GM18520 (cell line): ENCODE results near the gene MINPP1.
"Not testable (repeated sequence)": the region's sequence is repeated elsewhere in the genome, so short reads cannot be mapped to it uniquely, and the experiment has no call there.

ENCODE experiments used
- ATAC-seq: cut with Tn5 transposase; IDR thresholded peaks from one replicate; pipeline ENCODE4 v1.9.1; 2021; ENCODE audit not compliant: unreplicated experiment

Gene MINPP1

GRCh38 chr10:87562750-87563149 is 58.1 kb downstream of the MINPP1 start:
- no peak for ATAC-seq

GRCh38 chr10:87565010-87565409 is 60.3 kb downstream of the MINPP1 start:
- ATAC-seq = no peak

GRCh38 chr10:87575851-87576250 is 71.2 kb downstream of the MINPP1 start:
- ATAC-seq = no peak

GRCh38 chr10:87578160-87578841 is 73.6 kb downstream of the MINPP1 start:
- ATAC-seq = no peak

- ATAC-seq = no peak
Measured at GRCh38 chr10:87578842-87579401, 74.2 kb downstream of the MINPP1 start.

GRCh38 chr10:87579563-87579962 is 74.9 kb downstream of the MINPP1 start:
- no peak for ATAC-seq

GRCh38 chr10:87580016-87580415 is 75.3 kb downstream of the MINPP1 start:
- no peak for ATAC-seq

- no peak for ATAC-seq
Measured at GRCh38 chr10:87585565-87586514, 81.1 kb downstream of the MINPP1 start.

GRCh38 chr10:87589645-87590051 is 85.0 kb downstream of the MINPP1 start:
- no peak for ATAC-seq

GRCh38 chr10:87590705-87591588 is 86.3 kb downstream of the MINPP1 start:
- ATAC-seq = no peak

- no peak for ATAC-seq
Measured at GRCh38 chr10:87591589-87591886, 86.8 kb downstream of the MINPP1 start.

GRCh38 chr10:87592920-87593319 is 88.2 kb downstream of the MINPP1 start:
- ATAC-seq = not testable (repeated sequence)

GRCh38 chr10:87593702-87594101 is 89.0 kb downstream of the MINPP1 start:
- ATAC-seq = no peak

GRCh38 chr10:87594181-87594580 is 89.5 kb downstream of the MINPP1 start:
- no peak for ATAC-seq

- no peak for ATAC-seq
Measured at GRCh38 chr10:87594864-87595263, 90.2 kb downstream of the MINPP1 start.

- ATAC-seq = no peak
Measured at GRCh38 chr10:87596351-87596750, 91.7 kb downstream of the MINPP1 start.

GRCh38 chr10:87598700-87599099 is 94.0 kb downstream of the MINPP1 start:
- no peak for ATAC-seq

GRCh38 chr10:87600581-87600980 is 95.9 kb downstream of the MINPP1 start:
- no peak for ATAC-seq
